ENCODE data around the gene ASAP3.

DNA sequence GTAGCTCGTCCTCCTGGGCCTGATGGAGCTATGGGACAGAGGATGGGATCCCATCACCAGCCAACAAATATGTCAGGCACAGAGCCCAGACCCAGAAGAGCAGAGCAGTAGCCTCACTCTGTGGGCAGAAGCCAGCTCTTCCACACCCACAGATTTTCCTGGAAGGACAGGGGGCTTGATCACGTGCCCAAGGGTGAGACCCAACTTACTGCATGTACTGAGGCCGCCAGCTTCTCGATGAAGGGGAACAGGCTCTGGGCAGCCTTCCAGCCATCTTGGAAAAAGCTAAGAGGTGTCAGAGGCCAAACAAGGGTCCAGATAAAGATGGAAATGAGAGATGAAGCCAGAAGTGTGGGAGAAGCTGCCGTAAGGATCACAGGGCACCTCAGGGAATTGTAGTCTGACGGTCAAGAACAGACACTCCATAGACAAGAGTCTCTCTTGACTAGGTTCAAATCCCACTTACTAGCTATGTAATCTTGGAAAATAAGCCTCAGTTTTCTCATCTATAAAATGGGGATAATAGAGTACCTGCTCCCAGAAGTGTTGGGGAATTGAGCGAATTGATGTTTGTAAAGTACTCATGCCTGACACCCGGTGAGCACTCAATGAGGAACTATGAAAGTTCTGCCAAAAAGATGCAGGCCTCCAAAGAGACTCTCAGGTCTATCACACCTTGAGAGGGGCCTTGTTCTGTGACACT is 42.4 kb downstream of the ASAP3 start:
- TF ChIP-seq, protein P1, sequence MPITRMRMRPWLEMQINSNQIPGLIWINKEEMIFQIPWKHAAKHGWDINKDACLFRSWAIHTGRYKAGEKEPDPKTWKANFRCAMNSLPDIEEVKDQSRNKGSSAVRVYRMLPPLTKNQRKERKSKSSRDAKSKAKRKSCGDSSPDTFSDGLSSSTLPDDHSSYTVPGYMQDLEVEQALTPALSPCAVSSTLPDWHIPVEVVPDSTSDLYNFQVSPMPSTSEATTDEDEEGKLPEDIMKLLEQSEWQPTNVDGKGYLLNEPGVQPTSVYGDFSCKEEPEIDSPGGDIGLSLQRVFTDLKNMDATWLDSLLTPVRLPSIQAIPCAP (CRISPR knock-in tag; IDR thresholded peaks at IDR 0.05), result no peak
- TF ChIP-seq, protein P2, sequence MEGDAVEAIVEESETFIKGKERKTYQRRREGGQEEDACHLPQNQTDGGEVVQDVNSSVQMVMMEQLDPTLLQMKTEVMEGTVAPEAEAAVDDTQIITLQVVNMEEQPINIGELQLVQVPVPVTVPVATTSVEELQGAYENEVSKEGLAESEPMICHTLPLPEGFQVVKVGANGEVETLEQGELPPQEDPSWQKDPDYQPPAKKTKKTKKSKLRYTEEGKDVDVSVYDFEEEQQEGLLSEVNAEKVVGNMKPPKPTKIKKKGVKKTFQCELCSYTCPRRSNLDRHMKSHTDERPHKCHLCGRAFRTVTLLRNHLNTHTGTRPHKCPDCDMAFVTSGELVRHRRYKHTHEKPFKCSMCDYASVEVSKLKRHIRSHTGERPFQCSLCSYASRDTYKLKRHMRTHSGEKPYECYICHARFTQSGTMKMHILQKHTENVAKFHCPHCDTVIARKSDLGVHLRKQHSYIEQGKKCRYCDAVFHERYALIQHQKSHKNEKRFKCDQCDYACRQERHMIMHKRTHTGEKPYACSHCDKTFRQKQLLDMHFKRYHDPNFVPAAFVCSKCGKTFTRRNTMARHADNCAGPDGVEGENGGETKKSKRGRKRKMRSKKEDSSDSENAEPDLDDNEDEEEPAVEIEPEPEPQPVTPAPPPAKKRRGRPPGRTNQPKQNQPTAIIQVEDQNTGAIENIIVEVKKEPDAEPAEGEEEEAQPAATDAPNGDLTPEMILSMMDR (IDR thresholded peaks at IDR 0.05), result no peak
- TF ChIP-seq, protein P3, sequence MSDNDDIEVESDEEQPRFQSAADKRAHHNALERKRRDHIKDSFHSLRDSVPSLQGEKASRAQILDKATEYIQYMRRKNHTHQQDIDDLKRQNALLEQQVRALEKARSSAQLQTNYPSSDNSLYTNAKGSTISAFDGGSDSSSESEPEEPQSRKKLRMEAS (CRISPR knock-in tag; IDR thresholded peaks at IDR 0.05), result no peak
- TF ChIP-seq, protein P4, sequence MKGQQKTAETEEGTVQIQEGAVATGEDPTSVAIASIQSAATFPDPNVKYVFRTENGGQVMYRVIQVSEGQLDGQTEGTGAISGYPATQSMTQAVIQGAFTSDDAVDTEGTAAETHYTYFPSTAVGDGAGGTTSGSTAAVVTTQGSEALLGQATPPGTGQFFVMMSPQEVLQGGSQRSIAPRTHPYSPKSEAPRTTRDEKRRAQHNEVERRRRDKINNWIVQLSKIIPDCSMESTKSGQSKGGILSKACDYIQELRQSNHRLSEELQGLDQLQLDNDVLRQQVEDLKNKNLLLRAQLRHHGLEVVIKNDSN (CRISPR knock-in tag; IDR thresholded peaks at IDR 0.05), result no peak
- TF ChIP-seq, protein P5, sequence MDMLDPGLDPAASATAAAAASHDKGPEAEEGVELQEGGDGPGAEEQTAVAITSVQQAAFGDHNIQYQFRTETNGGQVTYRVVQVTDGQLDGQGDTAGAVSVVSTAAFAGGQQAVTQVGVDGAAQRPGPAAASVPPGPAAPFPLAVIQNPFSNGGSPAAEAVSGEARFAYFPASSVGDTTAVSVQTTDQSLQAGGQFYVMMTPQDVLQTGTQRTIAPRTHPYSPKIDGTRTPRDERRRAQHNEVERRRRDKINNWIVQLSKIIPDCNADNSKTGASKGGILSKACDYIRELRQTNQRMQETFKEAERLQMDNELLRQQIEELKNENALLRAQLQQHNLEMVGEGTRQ (CRISPR knock-in tag; IDR thresholded peaks at IDR 0.05), result no peak
- no peak for TF ChIP-seq FOXP1 (CRISPR knock-in tag; IDR thresholded peaks at IDR 0.05; ENCODE audit: borderline replicate concordance)
- TF ChIP-seq, protein P6, sequence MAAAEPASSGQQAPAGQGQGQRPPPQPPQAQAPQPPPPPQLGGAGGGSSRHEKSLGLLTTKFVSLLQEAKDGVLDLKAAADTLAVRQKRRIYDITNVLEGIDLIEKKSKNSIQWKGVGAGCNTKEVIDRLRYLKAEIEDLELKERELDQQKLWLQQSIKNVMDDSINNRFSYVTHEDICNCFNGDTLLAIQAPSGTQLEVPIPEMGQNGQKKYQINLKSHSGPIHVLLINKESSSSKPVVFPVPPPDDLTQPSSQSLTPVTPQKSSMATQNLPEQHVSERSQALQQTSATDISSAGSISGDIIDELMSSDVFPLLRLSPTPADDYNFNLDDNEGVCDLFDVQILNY (CRISPR knock-in tag; IDR thresholded peaks at IDR 0.05), result no peak

All from WTC11 (cell line).